GM06990 (cell line): ENCODE data around the gene PRRX1.

ENCODE experiments used
- DNase-seq: peaks from one replicate; pipeline ENCODE4 v3.0.0-alpha.2; 2011; ENCODE audit not compliant: insufficient read length; ENCODE audit errors: extremely low read depth
- H3K27me3 ChIP-seq: replicated peaks from 2 replicates; pipeline ENCODE4 v1.6.0; 2011; ENCODE audit warnings: low read length; ENCODE audit not compliant: control insufficient read depth, insufficient read depth
- H3K36me3 ChIP-seq: 2 replicates; pipeline ENCODE4 v1.5.1; 2011; ENCODE audit warnings: low read length; ENCODE audit not compliant: control insufficient read depth, insufficient read depth
- H3K4me3 ChIP-seq: replicated peaks from 2 replicates; pipeline ENCODE4 v1.5.1; 2011; ENCODE audit warnings: low read depth, mild to moderate bottlenecking, control low read depth, low read length
- TF ChIP-seq, protein P1 (sequence below): IDR thresholded peaks from 2 replicates; pipeline ENCODE4 v1.5.1; 2011; ENCODE audit warnings: low read length, control low read depth, mild to moderate bottlenecking, inconsistent platforms; ENCODE audit not compliant: insufficient read depth, poor library complexity, severe bottlenecking

PRRX1 gene

DNA sequence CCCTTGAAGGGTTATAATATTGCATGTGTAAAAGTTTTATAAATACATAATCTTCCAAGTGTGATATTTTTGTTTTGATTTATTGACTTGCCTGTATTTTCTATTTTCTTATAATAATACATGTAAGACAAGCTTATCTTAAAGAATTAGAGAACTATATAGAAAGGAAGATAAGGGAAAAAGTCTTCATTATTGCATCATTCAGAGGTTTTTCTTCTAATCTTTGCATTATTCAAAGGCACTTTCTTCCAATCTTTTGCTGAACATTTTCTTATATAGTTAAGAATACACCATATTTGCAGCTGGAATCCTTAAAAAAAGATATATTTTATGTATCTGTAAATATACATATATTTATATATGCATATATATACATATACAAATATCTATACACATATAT is 33.4 kb downstream of the PRRX1 start:
- Histone ChIP-seq H3K27me3 (no peaks in the 10 kb centered on the region), H3K4me3 (no peak overlapping the region), H3K36me3 (no peaks in the 10 kb centered on the region)
- TF ChIP-seq, protein P1, sequence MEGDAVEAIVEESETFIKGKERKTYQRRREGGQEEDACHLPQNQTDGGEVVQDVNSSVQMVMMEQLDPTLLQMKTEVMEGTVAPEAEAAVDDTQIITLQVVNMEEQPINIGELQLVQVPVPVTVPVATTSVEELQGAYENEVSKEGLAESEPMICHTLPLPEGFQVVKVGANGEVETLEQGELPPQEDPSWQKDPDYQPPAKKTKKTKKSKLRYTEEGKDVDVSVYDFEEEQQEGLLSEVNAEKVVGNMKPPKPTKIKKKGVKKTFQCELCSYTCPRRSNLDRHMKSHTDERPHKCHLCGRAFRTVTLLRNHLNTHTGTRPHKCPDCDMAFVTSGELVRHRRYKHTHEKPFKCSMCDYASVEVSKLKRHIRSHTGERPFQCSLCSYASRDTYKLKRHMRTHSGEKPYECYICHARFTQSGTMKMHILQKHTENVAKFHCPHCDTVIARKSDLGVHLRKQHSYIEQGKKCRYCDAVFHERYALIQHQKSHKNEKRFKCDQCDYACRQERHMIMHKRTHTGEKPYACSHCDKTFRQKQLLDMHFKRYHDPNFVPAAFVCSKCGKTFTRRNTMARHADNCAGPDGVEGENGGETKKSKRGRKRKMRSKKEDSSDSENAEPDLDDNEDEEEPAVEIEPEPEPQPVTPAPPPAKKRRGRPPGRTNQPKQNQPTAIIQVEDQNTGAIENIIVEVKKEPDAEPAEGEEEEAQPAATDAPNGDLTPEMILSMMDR = no peak
- DNase-seq = no peak

DNA sequence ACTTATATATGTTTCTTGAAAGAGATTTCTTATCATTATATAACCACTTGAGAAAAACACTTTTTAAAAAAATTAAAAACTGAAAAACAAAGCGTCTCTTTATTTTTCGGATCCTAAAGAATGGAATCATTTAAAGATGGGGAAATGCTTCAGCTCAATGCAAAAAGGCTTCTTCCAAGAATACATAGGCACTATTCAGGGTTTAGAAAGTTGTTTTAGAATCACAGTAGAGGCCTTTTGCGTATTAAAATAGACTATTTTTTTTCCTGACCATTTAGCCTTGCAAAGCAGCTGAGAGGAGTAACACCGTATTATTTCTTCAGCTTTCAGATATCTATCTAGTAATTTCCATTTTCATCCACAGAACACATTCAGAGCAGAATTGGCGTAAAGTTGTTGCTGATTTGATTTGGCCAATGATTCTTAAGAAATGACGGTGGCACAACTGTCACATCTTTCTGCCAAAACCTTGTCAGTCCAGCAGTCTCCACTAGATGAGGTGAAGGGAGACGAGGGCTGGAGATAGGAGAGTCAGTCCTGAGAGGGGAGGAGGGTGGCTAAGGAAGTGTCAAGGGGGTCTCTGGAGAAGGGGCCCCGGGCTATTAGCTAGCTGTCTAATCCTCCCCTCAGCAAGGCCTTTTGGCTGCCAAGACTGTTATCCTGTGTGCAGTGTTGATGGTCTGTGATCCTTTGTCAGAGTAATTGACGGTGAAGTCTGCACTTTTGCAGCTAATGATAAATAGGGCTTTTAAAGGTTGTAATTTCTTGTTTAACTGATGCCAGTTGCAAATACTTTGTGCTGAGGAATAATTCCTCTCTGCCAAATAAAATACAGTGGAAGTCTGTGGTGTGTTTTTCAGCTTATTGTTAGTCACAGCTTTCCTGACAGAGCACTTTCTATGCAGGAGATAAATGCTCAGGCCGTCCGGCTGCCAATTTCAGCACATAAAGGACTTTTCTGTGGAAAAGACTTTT is 34.7 kb downstream of the PRRX1 start:
- TF ChIP-seq, protein P1 = no peak
- H3K4me3 ChIP-seq = no peak overlapping the region
- H3K27me3 ChIP-seq = no peaks in the 10 kb centered on the region
- no peaks in the 10 kb centered on the region for H3K36me3 ChIP-seq
- DNase-seq = no peak

DNA sequence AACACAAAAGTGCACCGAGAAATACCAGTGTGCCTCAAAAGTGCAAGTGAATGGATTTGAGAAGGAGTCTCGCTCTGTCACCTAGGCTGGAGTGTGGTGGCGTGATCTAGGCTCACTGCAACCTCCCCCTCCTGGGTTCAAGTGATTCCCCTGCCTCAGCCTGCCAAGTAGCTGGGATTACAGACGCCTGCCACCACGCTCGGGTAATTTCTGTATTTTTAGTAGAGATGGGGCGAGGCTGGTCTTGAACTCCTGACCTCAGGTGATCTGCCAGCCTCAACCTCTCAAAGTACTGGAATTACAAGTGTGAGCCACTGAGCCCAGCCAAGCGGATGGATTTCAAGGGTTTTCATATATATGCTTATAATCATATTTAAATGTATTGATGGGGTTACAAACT is 35.8 kb downstream of the PRRX1 start:
- TF ChIP-seq, protein P1 = no peak

DNA sequence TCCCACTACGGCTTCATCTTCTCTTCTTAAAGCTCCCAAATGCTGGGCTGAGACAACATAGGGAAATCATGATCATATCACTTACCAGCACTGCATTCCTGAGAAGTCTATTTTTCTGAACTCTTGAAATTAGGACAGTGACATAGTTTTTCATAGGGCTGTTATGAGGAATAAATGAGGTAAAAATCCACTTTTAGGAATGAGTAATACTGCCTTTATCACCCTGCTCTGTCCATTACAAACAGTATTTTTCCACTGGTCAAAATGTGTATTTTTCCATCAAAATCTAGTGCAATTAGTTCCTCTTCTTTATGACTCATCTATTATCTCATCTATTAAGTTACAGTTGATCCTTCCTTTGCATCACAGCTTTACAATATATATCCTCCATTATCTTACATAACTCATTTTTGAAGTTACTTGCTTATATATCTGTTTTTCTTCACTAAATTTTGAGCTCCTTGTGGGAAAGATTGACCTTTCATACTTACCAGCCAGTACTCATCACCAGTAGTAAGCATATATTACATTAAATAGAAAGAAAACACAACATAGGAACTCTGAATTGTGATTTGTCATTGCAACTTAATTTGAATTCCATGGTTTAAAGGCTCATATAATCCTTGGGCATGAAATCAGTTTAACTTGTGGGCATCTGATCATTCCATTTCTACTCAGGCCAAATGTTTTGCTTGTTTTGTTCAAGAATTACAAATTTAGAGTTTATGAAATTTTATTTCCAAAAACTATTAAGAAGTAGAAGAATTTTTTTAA is 37.1 kb downstream of the PRRX1 start:
- Histone ChIP-seq H3K27me3 (no peaks in the 10 kb centered on the region), H3K36me3 (no peaks in the 10 kb centered on the region), H3K4me3 (no peak overlapping the region)
- DNase-seq = no peak
- TF ChIP-seq, protein P1 = no peak

More for the DNA sequence above, 35.8 kb downstream of the PRRX1 start:
- H3K27me3 ChIP-seq = no peaks in the 10 kb centered on the region
- H3K4me3 ChIP-seq = no peak overlapping the region
- DNase-seq = no peak
- H3K36me3 ChIP-seq = no peaks in the 10 kb centered on the region

DNA sequence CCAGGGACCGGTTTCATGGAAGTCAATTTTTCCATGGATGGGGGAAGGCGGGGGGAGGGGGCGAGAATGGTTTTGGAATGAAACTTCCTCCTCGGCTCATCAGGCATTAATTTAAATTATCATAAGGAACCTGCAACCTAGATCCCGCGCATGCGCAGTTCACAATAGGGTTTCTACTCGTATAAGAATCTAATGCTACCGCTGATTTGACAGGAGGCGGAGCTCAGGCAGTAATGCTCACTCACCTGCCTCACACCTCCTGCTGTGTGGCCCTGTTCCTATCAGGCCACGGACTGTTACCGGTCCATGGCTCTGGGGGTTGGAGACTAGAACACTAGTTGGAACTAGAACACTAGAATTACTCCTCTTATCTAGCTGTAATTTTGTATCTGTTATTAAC is 38.0 kb downstream of the PRRX1 start:
- Histone ChIP-seq H3K27me3 (no peaks in the 10 kb centered on the region), H3K36me3 (no peaks in the 10 kb centered on the region), H3K4me3 (no peak overlapping the region)
- DNase-seq = no peak
- TF ChIP-seq, protein P1 = no peak
